Neural cell (in vitro differentiated cells): ENCODE data around the gene FIBCD1.

Source experiments
- POLR2AphosphoS5 ChIP-seq: IDR thresholded peaks from 2 replicates; pipeline ENCODE4 v1.6.1; 2012
- TF ChIP-seq, protein P1 (sequence below): fragments of 450-650 bp; IDR thresholded peaks from 2 replicates; pipeline ENCODE4 v1.5.1; 2014; ENCODE audit warnings: antibody characterized with exemption, mild to moderate bottlenecking, moderate library complexity; ENCODE audit not compliant: poor library complexity, severe bottlenecking

GRCh38 chr9:130856474-130856873 is 82.6 kb downstream of the FIBCD1 start:
- TF ChIP-seq, protein P1, sequence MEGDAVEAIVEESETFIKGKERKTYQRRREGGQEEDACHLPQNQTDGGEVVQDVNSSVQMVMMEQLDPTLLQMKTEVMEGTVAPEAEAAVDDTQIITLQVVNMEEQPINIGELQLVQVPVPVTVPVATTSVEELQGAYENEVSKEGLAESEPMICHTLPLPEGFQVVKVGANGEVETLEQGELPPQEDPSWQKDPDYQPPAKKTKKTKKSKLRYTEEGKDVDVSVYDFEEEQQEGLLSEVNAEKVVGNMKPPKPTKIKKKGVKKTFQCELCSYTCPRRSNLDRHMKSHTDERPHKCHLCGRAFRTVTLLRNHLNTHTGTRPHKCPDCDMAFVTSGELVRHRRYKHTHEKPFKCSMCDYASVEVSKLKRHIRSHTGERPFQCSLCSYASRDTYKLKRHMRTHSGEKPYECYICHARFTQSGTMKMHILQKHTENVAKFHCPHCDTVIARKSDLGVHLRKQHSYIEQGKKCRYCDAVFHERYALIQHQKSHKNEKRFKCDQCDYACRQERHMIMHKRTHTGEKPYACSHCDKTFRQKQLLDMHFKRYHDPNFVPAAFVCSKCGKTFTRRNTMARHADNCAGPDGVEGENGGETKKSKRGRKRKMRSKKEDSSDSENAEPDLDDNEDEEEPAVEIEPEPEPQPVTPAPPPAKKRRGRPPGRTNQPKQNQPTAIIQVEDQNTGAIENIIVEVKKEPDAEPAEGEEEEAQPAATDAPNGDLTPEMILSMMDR = no peak
- no peak for TF ChIP-seq POLR2AphosphoS5
